HepG2 (cell line): ENCODE data around the gene ANKRD65. TPM values are rescaled to one million over a fixed set of nuclear protein-coding genes. Genes with fewer than 3 reads are reported as not detected.

ENCODE experiments used
- HIC2 ChIP-seq: sonication (generic); formaldehyde crosslinking; IDR thresholded peaks from 2 replicates; pipeline ENCODE4 v1.9.0; 2022; ENCODE audit warnings: low read depth, missing genetic modification reagents
- JUNB ChIP-seq: sonication (generic); formaldehyde crosslinking; IDR thresholded peaks from 2 replicates; pipeline ENCODE4 v1.8.0; 2022; ENCODE audit warnings: missing genetic modification reagents, mild to moderate bottlenecking, borderline replicate concordance
- KLF15 ChIP-seq: sonication (generic); formaldehyde crosslinking; IDR thresholded peaks from 2 replicates; pipeline ENCODE4 v1.8.1; 2023; ENCODE audit warnings: borderline replicate concordance, mild to moderate bottlenecking, inconsistent platforms, missing genetic modification reagents, mixed read lengths
- MAF1 ChIP-seq: sonication (generic); formaldehyde crosslinking; IDR thresholded peaks from 2 replicates; pipeline ENCODE4 v1.5.0; 2020; ENCODE audit warnings: missing genetic modification reagents, borderline replicate concordance
- NFE2L1 ChIP-seq: sonication (generic); formaldehyde crosslinking; IDR thresholded peaks from 2 replicates; pipeline ENCODE4 v1.4.0; 2020; ENCODE audit warnings: missing genetic modification reagents, mild to moderate bottlenecking, borderline replicate concordance
- PBX2 ChIP-seq: IDR thresholded peaks from 2 replicates; pipeline ENCODE4 v1.6.1; 2016; ENCODE audit warnings: control low read depth
- PPARG ChIP-seq: conservative IDR thresholded peaks from 2 replicates; pipeline ENCODE4 v1.6.1; 2016; ENCODE audit warnings: missing biosample characterization, missing genetic modification reagents
- RFX3 ChIP-seq: IDR thresholded peaks from 2 replicates; pipeline ENCODE4 v1.6.1; 2016; ENCODE audit warnings: missing biosample characterization, missing genetic modification reagents
- ZNF143 ChIP-seq: sonication (generic); formaldehyde crosslinking; IDR thresholded peaks from 2 replicates; pipeline ENCODE4 v1.4.0; 2020; ENCODE audit warnings: missing genetic modification reagents
- ZNF224 ChIP-seq: sonication (generic); formaldehyde crosslinking; IDR thresholded peaks from 2 replicates; pipeline ENCODE4 v1.5.0; 2020; ENCODE audit warnings: mild to moderate bottlenecking, missing genetic modification reagents
- ZNF280D ChIP-seq: sonication (generic); formaldehyde crosslinking; IDR thresholded peaks from 2 replicates; pipeline ENCODE4 v1.5.1; 2020; ENCODE audit warnings: mild to moderate bottlenecking, missing genetic modification reagents
- ZNF563 ChIP-seq: sonication (generic); formaldehyde crosslinking; IDR thresholded peaks from 2 replicates; pipeline ENCODE4 v1.8.0; 2022; ENCODE audit warnings: mild to moderate bottlenecking, moderate library complexity, missing genetic modification reagents
- ZNF574 ChIP-seq: sonication (generic); formaldehyde crosslinking; IDR thresholded peaks from 2 replicates; pipeline ENCODE4 v1.4.0; 2020; ENCODE audit warnings: missing genetic modification reagents
- polyA plus RNA-seq, 8 experiments: library from polyadenylated mRNA; depleted of rRNA in 3 of 8; stranded (reverse) in 7 of 8; unstranded in 1 of 8; fragments of >200 nt; fragmentation: Illumina TruSeq in 4 of 8; extraction: Trizol in 4 of 8; gene quantifications; 2 replicates each; pipeline versions ENCODE4 v1.2.1 to v1.2.3, GENCODE V29; 2011 to 2016; ENCODE audit warnings: low read depth in 4 of 8, missing spikeins in 1 of 8, mixed read lengths in 1 of 8; ENCODE audit not compliant: insufficient read depth in 1 of 8
- total RNA-seq, 5 experiments: library from RNA; depleted of rRNA; stranded (reverse); fragments of >200 nt; fragmentation: Illumina TruSeq; extraction: Trizol; gene quantifications; 2 replicates each; pipeline ENCODE4 v1.2.3, GENCODE V29; 2016; ENCODE audit warnings: low read depth in 1 of 5
- TF ChIP-seq, protein P1 (sequence below): IDR thresholded peaks from 2 replicates; pipeline ENCODE4 v1.6.1; 2016; ENCODE audit warnings: missing biosample characterization, missing genetic modification reagents, low read depth
- TF ChIP-seq, protein P2 (sequence below): sonication (generic); formaldehyde crosslinking; IDR thresholded peaks from 2 replicates; pipeline ENCODE4 v1.5.0; 2020; ENCODE audit warnings: missing genetic modification reagents

Gene ANKRD65
- total and polyA plus RNA-seq, 2 of the 13 experiments (the other 11 are each of a cell fraction or from before 2014, with no cell fraction given), result 12.1 to 30.1 TPM

DNA sequence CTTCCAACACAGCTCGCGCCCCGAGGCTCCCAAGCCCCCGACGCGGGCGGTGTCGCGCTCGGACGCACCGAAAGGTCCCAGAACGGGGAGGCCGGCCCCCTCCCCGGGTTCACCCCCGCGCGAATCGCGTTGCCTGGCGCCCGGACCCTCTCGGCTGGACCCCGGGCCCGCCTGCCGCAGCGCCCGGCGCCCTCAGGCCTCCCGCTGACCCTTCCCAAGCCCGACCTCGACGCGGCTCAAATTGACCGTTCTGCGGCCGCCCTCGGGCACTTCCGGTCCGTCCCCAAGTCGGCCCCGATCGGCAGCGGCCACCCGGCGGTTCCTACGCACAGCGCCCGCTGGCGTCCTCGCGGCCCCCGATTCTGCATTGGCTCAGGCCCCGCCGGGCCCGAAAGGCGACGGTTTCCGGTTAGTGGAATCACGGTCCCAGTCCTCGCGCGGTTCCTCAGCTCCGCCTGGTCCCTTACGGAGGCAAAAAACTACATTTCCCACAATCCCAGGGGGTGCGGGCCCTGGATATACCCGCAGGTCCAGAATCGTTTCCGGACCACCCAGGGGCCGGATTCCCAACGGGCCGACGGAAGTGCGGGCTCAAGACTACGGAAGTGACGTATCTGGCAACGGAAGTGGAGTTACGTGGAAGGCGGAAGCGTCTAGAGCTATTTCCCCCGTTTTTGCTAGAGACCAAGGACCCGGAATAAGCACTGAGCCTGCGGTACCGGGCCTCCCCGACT, 46.0 kb downstream of the ANKRD65 start, which contains the start of gene AURKAIP1 (continued):
- TF ChIP-seq PBX2 (no peak), MAF1 (CRISPR knock-in tag) (peak; percentile 96), ZNF574 (CRISPR knock-in tag) (peak; percentile 98), ZNF143 (CRISPR knock-in tag) (peak; percentile 98), RFX3 (0 out of 2 replicates have a peak, but pooled peaks have one; percentile 10), ZNF563 (peak; percentile 59), KLF15 (CRISPR knock-in tag) (peak; percentile 61; the same call in 1 of the 2 replicates), PPARG (peak; percentile 80), ZNF224 (CRISPR knock-in tag) (peak; percentile 44; the same call in 1 of the 2 replicates), JUNB (CRISPR knock-in tag) (no peak), ZNF280D (CRISPR knock-in tag) (no peak), HIC2 (CRISPR knock-in tag) (no peak), NFE2L1 (CRISPR knock-in tag) (no peak; the same call in 1 of the 2 replicates)
- TF ChIP-seq, protein P1, sequence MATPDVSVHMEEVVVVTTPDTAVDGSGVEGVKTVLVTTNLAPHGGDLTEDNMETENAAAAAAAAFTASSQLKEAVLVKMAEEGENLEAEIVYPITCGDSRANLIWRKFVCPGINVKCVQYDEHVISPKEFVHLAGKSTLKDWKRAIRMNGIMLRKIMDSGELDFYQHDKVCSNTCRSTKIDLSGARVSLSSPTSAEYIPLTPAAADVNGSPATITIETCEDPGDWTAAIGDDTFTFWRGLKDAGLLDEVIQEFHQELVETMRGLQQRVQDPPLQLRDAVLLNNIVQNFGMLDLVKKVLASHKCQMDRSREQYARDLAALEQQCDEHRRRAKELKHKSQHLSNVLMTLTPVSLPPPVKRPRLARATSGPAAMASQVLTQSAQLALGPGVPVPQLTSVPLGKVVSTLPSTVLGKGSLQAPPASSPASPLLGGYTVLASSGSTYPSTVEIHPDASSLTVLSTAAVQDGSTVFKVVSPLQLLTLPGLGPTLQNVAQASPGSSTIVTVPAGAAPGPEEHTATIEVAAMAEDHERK (CRISPR knock-in tag), result no peak; the same call in 1 of the 2 replicates
- TF ChIP-seq, protein P2, sequence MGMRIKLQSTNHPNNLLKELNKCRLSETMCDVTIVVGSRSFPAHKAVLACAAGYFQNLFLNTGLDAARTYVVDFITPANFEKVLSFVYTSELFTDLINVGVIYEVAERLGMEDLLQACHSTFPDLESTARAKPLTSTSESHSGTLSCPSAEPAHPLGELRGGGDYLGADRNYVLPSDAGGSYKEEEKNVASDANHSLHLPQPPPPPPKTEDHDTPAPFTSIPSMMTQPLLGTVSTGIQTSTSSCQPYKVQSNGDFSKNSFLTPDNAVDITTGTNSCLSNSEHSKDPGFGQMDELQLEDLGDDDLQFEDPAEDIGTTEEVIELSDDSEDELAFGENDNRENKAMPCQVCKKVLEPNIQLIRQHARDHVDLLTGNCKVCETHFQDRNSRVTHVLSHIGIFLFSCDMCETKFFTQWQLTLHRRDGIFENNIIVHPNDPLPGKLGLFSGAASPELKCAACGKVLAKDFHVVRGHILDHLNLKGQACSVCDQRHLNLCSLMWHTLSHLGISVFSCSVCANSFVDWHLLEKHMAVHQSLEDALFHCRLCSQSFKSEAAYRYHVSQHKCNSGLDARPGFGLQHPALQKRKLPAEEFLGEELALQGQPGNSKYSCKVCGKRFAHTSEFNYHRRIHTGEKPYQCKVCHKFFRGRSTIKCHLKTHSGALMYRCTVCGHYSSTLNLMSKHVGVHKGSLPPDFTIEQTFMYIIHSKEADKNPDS, result peak; percentile 66
